Stomach (tissue), 4 donors: ENCODE data around the gene MAML1.

Source experiments
- POLR2AphosphoS5 ChIP-seq, 3 donors: sonication (generic); formaldehyde crosslinking; IDR thresholded peaks; one replicate each; pipeline ENCODE4 v1.6.1; 2016; ENCODE audit warnings: antibody characterized with exemption in 3 of 3
- TF ChIP-seq, protein P1 (sequence below), 7 experiments: fragments of 450-650 bp in 4 of 7; fragments of 200-600 bp in 3 of 7; sonication (generic) in 3 of 7; IDR thresholded peaks; one replicate each; pipeline ENCODE4 v1.5.1; 2016 to 2019; ENCODE audit warnings: antibody characterized with exemption in 7 of 7, control low read depth in 2 of 7, mild to moderate bottlenecking in 1 of 7

DNA sequence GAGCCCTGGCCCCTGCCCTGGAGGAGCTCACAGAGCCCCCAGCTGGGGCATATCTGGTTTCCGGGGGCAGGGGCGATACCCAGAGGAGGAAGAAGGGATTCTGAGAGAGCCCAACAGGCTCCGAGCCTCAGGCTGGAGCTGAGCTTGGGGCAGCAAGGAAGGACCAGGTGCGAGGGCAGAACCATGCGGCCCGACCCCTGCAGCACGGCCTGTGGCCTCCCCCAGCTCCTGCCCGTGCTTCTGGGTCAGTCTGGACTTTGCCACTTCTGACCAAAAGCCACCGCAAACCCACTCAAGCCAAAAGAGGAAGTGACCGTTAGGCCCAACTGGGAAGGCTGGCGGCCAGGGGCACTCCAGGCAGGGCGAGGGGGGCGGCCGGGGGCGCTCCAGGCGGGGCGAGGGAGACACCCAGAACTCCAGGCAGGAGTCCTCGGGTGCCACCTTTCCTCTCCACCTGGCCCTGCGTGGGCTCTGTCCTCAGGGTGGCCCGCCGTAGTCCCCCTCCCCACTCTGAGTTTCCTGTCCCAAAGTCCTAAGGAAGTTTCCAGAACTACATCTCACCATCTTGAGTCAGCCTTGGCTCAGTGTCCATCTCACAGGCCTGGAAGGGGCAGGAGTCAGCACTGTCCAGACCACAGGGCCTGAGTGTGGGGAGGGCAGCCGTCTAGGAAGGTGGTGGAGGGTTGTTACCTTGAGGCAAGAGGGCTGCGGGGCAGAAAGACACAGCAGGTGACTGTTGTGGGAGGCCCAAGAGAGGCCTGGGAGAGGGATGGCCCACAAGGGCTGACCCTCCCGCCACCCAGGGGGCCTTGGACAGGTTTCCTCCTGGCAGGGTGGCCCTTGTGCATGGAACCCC is 60.2 kb downstream of the MAML1 start:
- TF ChIP-seq, protein P1, sequence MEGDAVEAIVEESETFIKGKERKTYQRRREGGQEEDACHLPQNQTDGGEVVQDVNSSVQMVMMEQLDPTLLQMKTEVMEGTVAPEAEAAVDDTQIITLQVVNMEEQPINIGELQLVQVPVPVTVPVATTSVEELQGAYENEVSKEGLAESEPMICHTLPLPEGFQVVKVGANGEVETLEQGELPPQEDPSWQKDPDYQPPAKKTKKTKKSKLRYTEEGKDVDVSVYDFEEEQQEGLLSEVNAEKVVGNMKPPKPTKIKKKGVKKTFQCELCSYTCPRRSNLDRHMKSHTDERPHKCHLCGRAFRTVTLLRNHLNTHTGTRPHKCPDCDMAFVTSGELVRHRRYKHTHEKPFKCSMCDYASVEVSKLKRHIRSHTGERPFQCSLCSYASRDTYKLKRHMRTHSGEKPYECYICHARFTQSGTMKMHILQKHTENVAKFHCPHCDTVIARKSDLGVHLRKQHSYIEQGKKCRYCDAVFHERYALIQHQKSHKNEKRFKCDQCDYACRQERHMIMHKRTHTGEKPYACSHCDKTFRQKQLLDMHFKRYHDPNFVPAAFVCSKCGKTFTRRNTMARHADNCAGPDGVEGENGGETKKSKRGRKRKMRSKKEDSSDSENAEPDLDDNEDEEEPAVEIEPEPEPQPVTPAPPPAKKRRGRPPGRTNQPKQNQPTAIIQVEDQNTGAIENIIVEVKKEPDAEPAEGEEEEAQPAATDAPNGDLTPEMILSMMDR (IDR thresholded peaks at IDR 0.05): no peak
- TF ChIP-seq POLR2AphosphoS5 (IDR thresholded peaks at IDR 0.05): no peak
